HCT116 (cell line): Measurements from ENCODE around the gene DPH5.

Source experiments
- CEBPB ChIP-seq: IDR thresholded peaks from 2 replicates; pipeline ENCODE4 v1.6.1; 2012; ENCODE audit warnings: low read depth
- CTCF ChIP-seq, 3 experiments: fragments of 200-600 bp in 1 of 3; sonication (generic) in 1 of 3; IDR thresholded peaks in 2 of 3; conservative IDR thresholded peaks in 1 of 3; 2 replicates each; pipeline ENCODE4 v1.5.1; 2012 to 2017; ENCODE audit warnings: low read depth in 2 of 3, low read length in 2 of 3, antibody characterized with exemption in 1 of 3, borderline replicate concordance in 1 of 3, control low read depth in 1 of 3, mild to moderate bottlenecking in 1 of 3, mixed read lengths in 1 of 3, mixed run types in 1 of 3, moderate library complexity in 1 of 3; ENCODE audit not compliant: insufficient read depth in 1 of 3
- MAX ChIP-seq: IDR thresholded peaks from 2 replicates; pipeline ENCODE4 v1.6.1; 2012
- RAD21 ChIP-seq: IDR thresholded peaks from 2 replicates; pipeline ENCODE4 v1.6.1; 2012; ENCODE audit warnings: low read depth, mild to moderate bottlenecking

- TF ChIP-seq CEBPB (no peak), RAD21 (no peak), CTCF (IDR thresholded peaks at IDR 0.05 in 2 of 3, conservative IDR thresholded peaks at IDR 0.05 in 1 of 3; ENCODE audit: borderline replicate concordance in 1 of 3, insufficient read depth in 1 of 3, low read depth in 2 of 3, low read length in 2 of 3) (no peak), MAX (no peak)
Observed at GRCh38 chr1:100955322-100955721, 70.3 kb downstream of the DPH5 start.
